Activated CD4-positive, alpha-beta T cell treated with anti-CD3 and anti-CD28 coated beads, Interleukin-2, amount 50 U/mL, for 16 hours (primary cell): ENCODE data around the gene ABCC2.

Source experiments
- DNase-seq: peaks from one replicate; pipeline ENCODE4 v3.0.0-alpha.2; 2020

Gene ABCC2

DNA sequence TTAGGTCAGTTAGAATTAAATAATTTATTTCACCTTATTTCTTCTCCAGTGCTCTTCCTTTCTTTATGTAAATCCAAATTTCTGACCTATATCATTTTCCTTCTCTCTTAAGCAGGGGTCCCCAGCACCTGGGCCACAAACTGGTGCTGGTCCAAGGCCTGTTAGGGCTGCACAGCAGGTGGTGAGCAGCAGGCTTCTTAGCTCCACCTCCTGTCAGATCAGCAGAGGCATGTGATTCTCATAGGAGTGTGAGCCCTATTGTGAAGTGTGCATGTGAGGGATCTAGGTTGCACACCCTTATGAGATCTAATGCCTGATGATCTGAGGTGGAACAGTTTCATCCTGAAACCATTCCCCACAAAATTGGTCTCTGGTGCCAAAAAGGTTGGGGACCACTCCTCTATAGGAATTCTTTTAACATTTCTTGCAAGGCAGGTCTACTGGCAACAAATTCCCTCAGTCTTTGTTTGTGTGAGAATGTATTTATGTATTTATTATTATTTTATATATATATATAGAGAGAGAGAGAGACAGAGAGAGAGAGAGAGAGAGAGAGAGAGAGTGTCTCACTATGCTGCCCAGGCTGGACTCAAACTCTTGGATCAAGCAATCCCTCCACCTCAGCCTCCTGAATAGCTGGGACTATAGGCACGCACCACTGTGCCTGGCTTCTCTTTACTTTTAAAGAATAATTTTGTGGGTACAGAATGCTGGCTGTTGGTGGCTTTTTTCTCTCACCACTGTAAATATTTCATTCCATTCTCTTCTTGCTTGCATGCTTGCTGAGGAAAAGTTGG lies 4.3 kb upstream of the ABCC2 start:
- no peak for DNase-seq

GRCh38 chr10:99779335-99779734 lies 3.1 kb upstream of the ABCC2 start:
- no peak for DNase-seq

DNA sequence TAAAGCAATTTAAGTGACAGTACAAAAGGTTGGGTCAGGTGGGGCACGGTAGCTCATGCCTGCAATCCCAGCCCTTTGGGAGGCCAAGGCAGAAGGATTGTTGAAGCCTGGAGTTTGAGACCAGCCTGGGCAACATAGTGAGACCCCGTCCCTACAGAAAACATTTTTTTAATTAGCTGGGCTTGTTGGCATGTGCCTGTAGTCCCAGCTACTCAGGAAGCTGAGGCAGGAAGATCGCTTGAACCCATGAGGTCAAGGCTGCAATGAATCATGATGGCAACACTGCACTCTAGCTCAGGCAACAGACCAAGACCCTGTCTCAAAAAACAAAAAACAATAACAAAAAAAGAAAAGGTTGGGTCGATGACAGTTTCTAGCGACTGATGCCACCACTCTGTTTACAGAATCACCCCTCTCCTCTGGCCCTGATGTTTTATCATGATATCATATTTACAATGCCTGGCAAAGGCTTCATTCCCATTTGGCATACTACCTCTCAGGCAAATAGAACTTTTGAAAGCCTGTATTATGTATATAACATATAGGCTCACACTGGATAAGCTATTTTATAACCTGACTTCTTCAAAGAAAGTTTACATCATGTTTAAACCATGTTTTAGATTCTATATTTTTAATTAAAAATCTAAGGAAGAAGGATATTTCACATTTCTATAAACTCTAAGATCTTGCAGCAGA lies 558 bp upstream of the ABCC2 start:
- DNase-seq, result no peak

DNA sequence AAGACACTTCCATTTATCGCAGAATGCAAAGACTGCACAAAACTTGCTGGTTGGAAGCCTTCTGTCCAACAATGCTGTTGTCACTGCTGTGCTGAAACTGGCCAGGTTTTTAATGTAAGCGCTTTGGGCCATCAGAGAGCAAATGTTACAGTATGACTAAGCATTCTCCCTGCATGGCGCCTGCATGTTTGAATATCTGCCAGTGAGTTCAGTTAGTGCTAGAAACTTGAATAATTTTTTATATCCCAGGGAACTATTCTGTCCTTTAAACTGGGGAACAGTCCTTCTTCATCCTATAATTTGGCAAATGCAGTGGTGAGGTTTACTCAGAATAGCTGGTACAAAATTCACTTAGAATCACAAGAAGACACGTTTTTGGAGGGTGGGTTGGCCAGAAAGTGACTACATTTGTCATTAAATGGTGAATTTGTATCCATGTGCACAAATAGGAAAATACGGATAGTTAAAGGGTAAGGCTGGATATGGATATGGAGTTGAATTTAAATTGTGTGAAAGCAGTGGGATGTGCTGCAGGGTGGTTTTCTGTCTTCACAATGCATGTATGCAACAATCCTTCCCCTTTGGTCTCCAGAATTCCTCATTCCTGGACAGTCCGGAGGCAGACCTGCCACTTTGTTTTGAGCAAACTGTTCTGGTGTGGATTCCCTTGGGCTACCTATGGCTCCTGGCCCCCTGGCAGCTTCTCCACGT lies 1.7 kb downstream of the ABCC2 start:
- DNase-seq, result no peak

- no peak for DNase-seq
These were observed 2.4 kb downstream of the ABCC2 start for GRCh38 chr10:99784727-99785441.

- no peak for DNase-seq
These were observed 3.2 kb downstream of the ABCC2 start for GRCh38 chr10:99785646-99786045.

DNA sequence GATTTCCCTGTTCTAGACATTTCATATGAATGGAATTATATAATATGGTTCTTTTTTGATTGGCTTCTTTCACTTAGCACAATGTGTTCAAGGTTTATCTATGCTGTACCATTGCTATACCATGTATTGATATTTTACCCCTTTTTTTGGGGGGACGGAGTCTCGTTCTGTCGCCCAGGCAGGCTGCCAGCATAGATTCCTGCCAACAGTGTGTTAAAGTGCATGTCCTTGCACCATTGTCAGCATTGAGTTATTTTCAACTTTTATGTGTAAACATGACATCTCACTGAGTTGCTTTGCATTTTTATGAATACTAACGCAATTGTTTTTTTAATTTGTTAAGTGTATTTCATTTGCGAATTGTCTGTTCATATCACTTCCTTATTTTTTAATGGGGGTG lies 4.9 kb downstream of the ABCC2 start:
- DNase-seq, result no peak

DNA sequence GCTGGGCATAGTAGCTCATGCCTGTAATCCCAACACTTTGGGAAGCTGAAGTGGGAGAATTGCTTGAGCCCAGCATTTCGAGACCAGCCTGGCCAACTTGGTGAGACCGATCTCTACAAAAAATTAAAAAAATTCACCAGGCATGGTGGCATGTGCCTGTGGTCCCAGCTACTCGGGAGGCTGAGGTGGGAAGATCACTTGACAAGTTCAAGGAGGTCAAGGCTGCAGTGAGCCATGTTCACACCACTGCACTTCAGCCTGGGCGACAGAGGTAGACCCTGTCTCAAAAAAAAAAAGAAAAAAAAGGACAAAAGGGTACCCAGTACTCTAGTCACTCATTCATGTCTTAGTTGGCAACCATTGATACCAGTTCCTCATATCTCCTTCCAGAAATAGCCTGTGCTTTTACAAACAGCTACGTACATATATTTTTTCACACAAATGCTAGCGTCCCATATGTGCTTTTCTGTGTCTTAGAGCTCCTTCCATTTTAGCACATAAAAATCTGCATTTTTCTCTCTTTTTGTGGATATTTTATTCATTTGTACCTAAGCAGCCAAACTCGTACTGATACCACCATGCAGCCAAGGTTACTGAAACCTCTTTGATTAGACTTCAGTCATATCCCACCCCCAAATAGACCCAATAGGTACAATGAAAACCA lies 5.5 kb downstream of the ABCC2 start:
- no peak for DNase-seq

DNA sequence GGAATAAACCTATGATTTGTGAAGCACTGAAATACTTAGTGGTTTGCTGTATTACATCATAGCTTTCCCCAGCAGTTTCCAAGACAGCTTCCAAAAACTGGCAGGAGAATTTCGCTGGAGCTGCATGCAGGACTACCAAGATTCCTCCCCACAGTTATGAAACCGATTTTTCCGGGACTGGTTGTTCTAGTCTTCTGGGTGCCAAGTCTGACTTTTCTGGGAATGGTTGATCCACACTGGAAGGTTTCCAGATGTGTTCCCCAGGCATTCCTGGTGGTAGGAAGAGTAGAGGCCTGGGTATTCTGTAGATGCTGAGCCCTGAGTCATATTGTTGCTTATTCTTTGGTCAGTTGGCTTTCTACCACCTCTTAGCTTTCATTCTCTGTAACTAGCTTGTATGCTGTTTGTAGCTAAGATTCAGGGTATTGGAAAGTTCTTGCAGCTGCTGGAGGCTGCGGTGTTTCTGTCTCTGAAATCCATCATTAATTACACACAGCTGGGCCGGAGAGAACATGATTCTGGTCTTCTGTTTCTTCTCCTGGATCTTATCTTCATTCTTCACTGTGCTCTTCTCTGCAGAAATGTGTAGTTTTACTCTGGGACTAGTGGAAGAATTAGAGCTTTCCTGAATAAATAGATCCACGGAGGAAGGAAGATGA lies 6.3 kb downstream of the ABCC2 start:
- DNase-seq, result no peak

DNA sequence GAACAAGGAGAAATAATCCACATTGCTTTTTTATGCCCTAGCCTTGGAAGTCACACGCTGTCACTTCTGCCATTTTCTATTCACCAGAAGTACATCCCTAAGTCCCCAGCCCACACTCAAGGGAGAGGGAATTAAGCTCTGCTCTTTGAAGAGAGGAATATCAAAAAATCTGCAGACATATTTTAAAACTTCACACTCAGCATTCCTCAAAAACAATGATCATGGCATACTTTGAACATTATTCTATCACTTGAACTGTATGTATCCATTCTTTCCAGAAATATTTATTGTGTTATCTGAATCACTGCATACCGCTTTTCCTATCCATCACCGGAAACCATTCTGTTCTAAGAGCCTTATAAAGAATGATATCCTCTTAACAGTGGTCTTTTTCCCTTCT lies 9.4 kb downstream of the ABCC2 start:
- no peak for DNase-seq

- DNase-seq, result no peak
These were observed 11.4 kb downstream of the ABCC2 start for GRCh38 chr10:99793819-99794218.

- DNase-seq, result no peak
These were observed 14.5 kb downstream of the ABCC2 start for GRCh38 chr10:99796928-99797327.

GRCh38 chr10:99798031-99798430 lies 15.6 kb downstream of the ABCC2 start:
- no peak for DNase-seq

- no peak for DNase-seq
These were observed 16.5 kb downstream of the ABCC2 start for GRCh38 chr10:99798920-99799319.

GRCh38 chr10:99799613-99800012 lies 17.2 kb downstream of the ABCC2 start:
- no peak for DNase-seq

- no peak for DNase-seq
These were observed 22.0 kb downstream of the ABCC2 start for GRCh38 chr10:99804471-99804870.

DNA sequence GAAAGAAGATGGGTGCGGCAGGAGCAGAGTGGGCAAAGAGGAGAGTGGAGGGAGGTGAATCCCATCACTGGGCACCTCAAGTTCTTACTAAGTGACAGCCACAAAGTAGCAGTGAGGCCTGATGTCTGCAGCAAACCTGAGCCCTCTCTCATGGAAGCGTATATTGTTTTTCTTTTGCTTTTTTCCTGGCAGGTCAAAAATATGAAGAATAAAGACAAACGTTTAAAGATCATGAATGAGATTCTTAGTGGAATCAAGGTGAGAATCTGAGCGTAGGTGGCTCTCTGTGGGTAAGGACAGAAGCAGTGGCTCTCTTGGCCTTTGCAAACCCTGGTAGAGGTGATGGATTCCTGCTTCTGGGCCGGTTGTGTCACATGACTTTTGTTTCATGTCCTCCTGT lies 22.8 kb downstream of the ABCC2 start:
- no peak for DNase-seq

DNA sequence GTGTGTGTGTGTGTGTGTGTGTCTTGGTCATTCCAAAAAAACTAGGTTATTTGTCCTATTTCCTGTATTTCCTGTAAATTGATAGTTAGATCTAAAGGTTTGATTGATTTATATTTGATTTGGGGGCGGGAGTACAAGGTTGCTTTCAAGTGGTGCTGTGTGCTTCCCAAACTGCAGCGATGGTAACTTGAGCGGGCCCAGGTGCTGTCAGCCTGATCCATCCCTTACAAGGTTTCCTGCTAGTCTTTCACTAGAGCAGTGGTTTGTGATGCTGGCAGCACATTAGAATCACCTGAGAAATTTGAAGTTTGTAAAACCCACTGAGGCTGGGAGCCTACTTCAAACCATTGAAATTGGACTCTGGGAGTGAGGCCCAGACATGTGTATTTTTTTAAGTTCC lies 23.7 kb downstream of the ABCC2 start:
- no peak for DNase-seq

DNA sequence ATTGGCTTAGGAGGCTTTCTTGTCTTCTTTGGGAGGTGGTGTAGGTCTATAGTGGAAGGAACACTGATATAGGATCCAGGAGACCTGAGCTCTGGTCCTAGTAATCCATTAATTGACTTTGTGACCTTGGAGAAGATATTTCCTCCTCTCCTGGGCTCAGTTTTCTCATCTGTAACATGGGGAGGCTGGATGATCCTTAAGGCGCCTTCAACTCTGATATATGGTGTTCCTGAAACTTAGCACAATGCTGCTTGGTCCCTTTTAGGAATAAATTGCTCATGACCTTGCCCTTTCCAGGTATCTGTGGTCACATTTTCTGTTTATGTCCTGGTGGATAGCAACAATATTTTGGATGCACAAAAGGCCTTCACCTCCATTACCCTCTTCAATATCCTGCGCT lies 25.3 kb downstream of the ABCC2 start:
- DNase-seq, result no peak

DNA sequence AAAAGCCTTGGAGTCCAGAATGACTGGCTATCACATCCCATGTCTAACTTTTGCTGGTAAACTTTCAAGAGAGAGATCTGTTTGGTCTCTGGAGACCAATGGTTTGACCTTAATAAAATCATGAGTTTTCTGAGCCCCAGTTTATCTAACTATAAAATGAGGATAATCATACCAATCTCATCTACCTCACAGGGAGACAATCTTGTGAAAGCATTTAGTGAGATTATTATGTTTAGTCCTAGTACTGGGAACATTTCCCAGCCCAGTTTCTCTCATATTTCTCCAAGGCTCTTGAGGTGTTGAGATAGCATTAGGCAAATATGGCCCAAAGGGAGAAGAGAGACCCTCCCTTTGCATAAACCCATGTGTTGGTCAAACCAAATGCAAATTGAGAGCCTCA lies 25.8 kb downstream of the ABCC2 start:
- DNase-seq, result no peak

GRCh38 chr10:99809481-99809880 lies 27.0 kb downstream of the ABCC2 start:
- DNase-seq, result no peak

- no peak for DNase-seq
These were observed 27.6 kb downstream of the ABCC2 start for GRCh38 chr10:99809931-99810615.
